ENCODE measurements around the gene TMEM37. TPM values are rescaled to one million over a fixed set of nuclear protein-coding genes. Genes with fewer than 3 reads are reported as not detected.

The TMEM37 gene
- total and polyA plus RNA-seq, 2 of the 13 experiments (the other 11 are each of a cell fraction or from before 2014, with no cell fraction given): 37.7 to 115 TPM

DNA sequence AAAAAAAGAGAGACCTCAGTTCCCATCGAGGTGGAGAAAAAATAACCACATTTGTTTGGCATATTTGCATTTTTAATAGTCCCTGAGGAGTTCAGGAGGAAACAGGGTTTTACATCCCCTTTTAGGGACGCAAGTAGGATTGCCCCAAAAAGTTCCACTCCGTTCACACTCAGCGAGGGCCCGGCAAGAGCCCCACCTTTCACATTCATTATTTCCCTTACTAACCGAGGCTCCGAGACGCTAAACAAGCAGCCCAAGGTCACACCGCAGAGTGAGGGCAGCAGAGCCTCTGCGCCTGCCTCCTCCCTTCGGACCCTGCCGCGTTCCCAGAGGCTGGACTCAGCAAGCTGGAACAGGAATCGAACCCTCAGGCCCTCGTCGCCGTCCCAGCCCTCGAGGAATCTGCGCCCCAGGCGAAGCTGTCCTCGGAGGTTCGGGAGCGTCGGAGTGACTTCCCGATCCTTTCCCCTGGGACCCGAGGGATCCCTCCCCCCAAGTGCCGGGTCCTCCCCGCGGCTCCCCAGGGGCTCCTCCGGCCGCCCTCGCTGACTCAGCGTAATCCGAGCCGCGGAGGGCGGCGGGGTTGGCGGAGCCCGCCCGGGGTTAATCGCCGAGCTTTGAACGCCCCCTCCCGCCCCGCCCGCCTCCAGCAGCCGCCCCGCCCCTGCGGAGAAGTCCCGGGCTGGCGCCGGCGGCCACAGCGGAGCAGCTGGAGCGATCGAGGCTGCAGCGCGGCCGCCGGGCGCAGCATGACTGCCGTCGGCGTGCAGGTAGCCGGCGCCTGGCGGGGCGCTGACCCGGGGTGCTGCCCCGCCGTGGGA is at the start of gene TMEM37 (continued):
- TF ChIP-seq ZNF18 (CRISPR knock-in tag; IDR thresholded peaks at IDR 0.05; ENCODE audit: insufficient replicate concordance): no peak
- TF ChIP-seq HMG20A (CRISPR knock-in tag; IDR thresholded peaks at IDR 0.05; ENCODE audit: borderline replicate concordance): 0 out of 2 replicates have a peak, but pooled peaks have one; percentile 32
- peak; percentile 76; the same call in 1 of the 2 replicates for TF ChIP-seq SNAI1 (CRISPR knock-in tag; IDR thresholded peaks at IDR 0.05; ENCODE audit: borderline replicate concordance)
- no peak for TF ChIP-seq HNRNPL (IDR thresholded peaks at IDR 0.05; ENCODE audit: low read depth, low read length)
- no peak for TF ChIP-seq ZNF260 (CRISPR knock-in tag; IDR thresholded peaks at IDR 0.05; ENCODE audit: borderline replicate concordance, low read depth)
- no peak for TF ChIP-seq MBNL3 (CRISPR knock-in tag; conservative IDR thresholded peaks at IDR 0.05)
- peak in 1 of 2 experiments; percentile 64; a peak in 2 of 4 replicates for TF ChIP-seq EP300 (IDR thresholded peaks at IDR 0.05; ENCODE audit: low read depth in 2 of 2, low read length in 2 of 2)
- peak; percentile 64; the same call in 1 of the 2 replicates for TF ChIP-seq EP300 (CRISPR knock-in tag; IDR thresholded peaks at IDR 0.05; ENCODE audit: borderline replicate concordance)
- peak; percentile 94 for TF ChIP-seq ZNF777 (CRISPR knock-in tag; IDR thresholded peaks at IDR 0.05)
- TF ChIP-seq THAP8 (CRISPR knock-in tag; IDR thresholded peaks at IDR 0.05; ENCODE audit: borderline replicate concordance): peak; percentile 39; the same call in 1 of the 2 replicates
- peak; percentile 34; the same call in 1 of the 2 replicates for TF ChIP-seq ZNF792 (CRISPR knock-in tag; IDR thresholded peaks at IDR 0.05)
- no peak for TF ChIP-seq GTF2F1 (IDR thresholded peaks at IDR 0.05; ENCODE audit: low read length)
- TF ChIP-seq PRPF4 (IDR thresholded peaks at IDR 0.05; ENCODE audit: low read depth, low read length, poor library complexity, severe bottlenecking): no peak
- TF ChIP-seq CCAR2 (optimal IDR thresholded peaks at IDR 0.05; ENCODE audit: low read depth, low read length): no peak
- TF ChIP-seq PRMT3 (CRISPR knock-in tag; IDR thresholded peaks at IDR 0.05; ENCODE audit: borderline replicate concordance, low read depth): peak; percentile 3; the same call in 1 of the 2 replicates
- no peak for TF ChIP-seq ZFYVE20 (CRISPR knock-in tag; IDR thresholded peaks at IDR 0.05; ENCODE audit: borderline replicate concordance, low read depth)
- TF ChIP-seq ZNF570 (CRISPR knock-in tag; IDR thresholded peaks at IDR 0.05; ENCODE audit: borderline replicate concordance): 0 out of 2 replicates have a peak, but pooled peaks have one; percentile 69
- no peak for TF ChIP-seq ZHX2 (IDR thresholded peaks at IDR 0.05; ENCODE audit: low read depth)
- TF ChIP-seq ZHX2 (CRISPR knock-in tag; IDR thresholded peaks at IDR 0.05; ENCODE audit: borderline replicate concordance): peak; percentile 27; the same call in 1 of the 2 replicates
- peak; percentile 78; the same call in 1 of the 2 replicates for TF ChIP-seq ZNF383 (CRISPR knock-in tag; IDR thresholded peaks at IDR 0.05; ENCODE audit: borderline replicate concordance)
- TF ChIP-seq MED8 (CRISPR knock-in tag; IDR thresholded peaks at IDR 0.05; ENCODE audit: insufficient replicate concordance): peak; percentile 65

All from HepG2 (cell line).